ENCODE data around the gene FAM78A.
A peak's percentile ranks its signal among the peaks of the same experiment; 100 is the strongest.
"Not testable (repeated sequence)": the region's sequence is repeated elsewhere in the genome, so short reads cannot be mapped to it uniquely, and the experiment has no call there.

The FAM78A gene

GRCh38 chr9:131282175-131282574 is 5.9 kb upstream of the FAM78A start:
- no peak for DNase-seq (ENCODE audit: low read depth, low spot score)

- no peak for DNase-seq (ENCODE audit: low read depth, low spot score)
Observed at GRCh38 chr9:131281119-131281965, 5.0 kb upstream of the FAM78A start.

GRCh38 chr9:131280660-131281059 is 4.3 kb upstream of the FAM78A start:
- DNase-seq (ENCODE audit: low read depth, low spot score), result no peak

GRCh38 chr9:131279863-131280570 is 3.7 kb upstream of the FAM78A start:
- DNase-seq (ENCODE audit: low read depth, low spot score), result no peak

- no peak for DNase-seq (ENCODE audit: low read depth, low spot score)
Observed at GRCh38 chr9:131279196-131279862, 3.0 kb upstream of the FAM78A start.

GRCh38 chr9:131278702-131279111 is 2.4 kb upstream of the FAM78A start:
- DNase-seq (ENCODE audit: low read depth, low spot score), result no peak

GRCh38 chr9:131277910-131278701 is 1.8 kb upstream of the FAM78A start:
- peak; percentile 90 for DNase-seq (ENCODE audit: low read depth, low spot score)

- DNase-seq (ENCODE audit: low read depth, low spot score), result no peak
Observed at GRCh38 chr9:131277287-131277909, 1.1 kb upstream of the FAM78A start.

- DNase-seq (ENCODE audit: low read depth, low spot score), result peak; percentile 24
Observed at GRCh38 chr9:131276891-131277286, 579 bp upstream of the FAM78A start.

- DNase-seq (ENCODE audit: low read depth, low spot score), result no peak
Observed at GRCh38 chr9:131275332-131276093, 797 bp downstream of the FAM78A start.

- DNase-seq (ENCODE audit: low read depth, low spot score), result no peak
Observed at GRCh38 chr9:131274674-131275331, 1.5 kb downstream of the FAM78A start.

- no peak for DNase-seq (ENCODE audit: low read depth, low spot score)
Observed at GRCh38 chr9:131273856-131274673, 2.2 kb downstream of the FAM78A start.

- DNase-seq (ENCODE audit: low read depth, low spot score), result no peak
Observed at GRCh38 chr9:131273146-131273855, 3.0 kb downstream of the FAM78A start.

- no peak for DNase-seq (ENCODE audit: low read depth, low spot score)
Observed at GRCh38 chr9:131272212-131272611, 4.1 kb downstream of the FAM78A start.

- no peak for DNase-seq (ENCODE audit: low read depth, low spot score)
Observed at GRCh38 chr9:131271506-131271931, 4.8 kb downstream of the FAM78A start.

- DNase-seq (ENCODE audit: low read depth, low spot score), result not testable (repeated sequence)
Observed at GRCh38 chr9:131271016-131271273, 5.4 kb downstream of the FAM78A start.

- no peak for DNase-seq (ENCODE audit: low read depth, low spot score)
Observed at GRCh38 chr9:131270171-131271015, 5.9 kb downstream of the FAM78A start.
